H9 (cell line): Measurements from ENCODE around the gene IRF2. TPM values are rescaled to one million over a fixed set of nuclear protein-coding genes. Genes with fewer than 3 reads are reported as not detected.
A peak's percentile ranks its signal among the peaks of the same experiment; 100 is the strongest.

Source experiments
- DNase-seq: peaks from one replicate; pipeline ENCODE4 v3.0.0-alpha.2; 2017
- H2AFZ ChIP-seq: one replicate; pipeline ENCODE4 v1.6.1; 2013; ENCODE audit warnings: mild to moderate bottlenecking, low read length, control low read depth, moderate library complexity
- H2AK5ac ChIP-seq: 2 replicates; pipeline ENCODE4 v1.6.1; 2013; ENCODE audit warnings: low read length, control low read depth, mixed read lengths; ENCODE audit not compliant: insufficient read length
- H2BK120ac ChIP-seq: one replicate; pipeline ENCODE4 v1.6.1; 2013; ENCODE audit warnings: low read depth, mild to moderate bottlenecking, low read length, control low read depth, inconsistent platforms; ENCODE audit not compliant: poor library complexity, severe bottlenecking
- H2BK12ac ChIP-seq: 2 replicates; pipeline ENCODE4 v1.6.1; 2013; ENCODE audit warnings: low read length, control low read depth, mixed read lengths, low read depth; ENCODE audit not compliant: insufficient read length
- H2BK15ac ChIP-seq: 2 replicates; pipeline ENCODE4 v1.6.1; 2013; ENCODE audit warnings: low read depth, low read length, control low read depth
- H2BK20ac ChIP-seq: one replicate; pipeline ENCODE4 v1.6.1; 2013; ENCODE audit warnings: low read depth, mild to moderate bottlenecking, low read length, control low read depth, inconsistent platforms; ENCODE audit not compliant: poor library complexity, severe bottlenecking
- H2BK5ac ChIP-seq: 2 replicates; pipeline ENCODE4 v1.6.1; 2013; ENCODE audit warnings: low read length, control low read depth, mixed read lengths; ENCODE audit not compliant: insufficient read length
- H3K14ac ChIP-seq: 2 replicates; pipeline ENCODE4 v1.6.1; 2013; ENCODE audit warnings: low read length, control low read depth; ENCODE audit not compliant: insufficient read depth
- H3K18ac ChIP-seq: 2 replicates; pipeline ENCODE4 v1.6.1; 2013; ENCODE audit warnings: low read depth, mild to moderate bottlenecking, mixed read lengths, low read length, control low read depth; ENCODE audit not compliant: insufficient read length
- H3K23ac ChIP-seq: 2 replicates; pipeline ENCODE4 v1.6.1; 2013; ENCODE audit warnings: low read length, control low read depth, mixed read lengths, low read depth; ENCODE audit not compliant: insufficient read length
- H3K23me2 ChIP-seq: 2 replicates; pipeline ENCODE4 v1.6.1; 2013; ENCODE audit warnings: low read depth, mild to moderate bottlenecking, mixed read lengths, low read length, control low read depth; ENCODE audit not compliant: insufficient read length, poor library complexity, severe bottlenecking
- H3K27ac ChIP-seq: 2 replicates; pipeline ENCODE4 v1.5.1; 2013; ENCODE audit warnings: low read length, control low read depth, mixed read lengths, low read depth; ENCODE audit not compliant: insufficient read length
- H3K27me3 ChIP-seq: 2 replicates; pipeline ENCODE4 v1.6.1; 2013; ENCODE audit warnings: low read length, control low read depth, inconsistent platforms; ENCODE audit not compliant: insufficient read depth
- H3K4ac ChIP-seq: 2 replicates; pipeline ENCODE4 v1.6.1; 2013; ENCODE audit warnings: low read depth, mild to moderate bottlenecking, control low read depth, inconsistent platforms, low read length, moderate library complexity
- H3K4me1 ChIP-seq: 2 replicates; pipeline ENCODE4 v1.6.1; 2013; ENCODE audit warnings: low read length, control low read depth, inconsistent platforms; ENCODE audit not compliant: insufficient read depth
- H3K4me2 ChIP-seq: 2 replicates; pipeline ENCODE4 v1.6.1; 2013; ENCODE audit warnings: low read length, control low read depth, mixed read lengths; ENCODE audit not compliant: insufficient read length, insufficient read depth
- H3K56ac ChIP-seq: 2 replicates; pipeline ENCODE4 v1.6.1; 2013; ENCODE audit warnings: low read depth, mild to moderate bottlenecking, mixed read lengths, low read length, control low read depth; ENCODE audit not compliant: insufficient read length
- H3K79me1 ChIP-seq: 2 replicates; pipeline ENCODE4 v1.6.1; 2013; ENCODE audit warnings: low read depth, mild to moderate bottlenecking, moderate library complexity, low read length, control low read depth, inconsistent platforms; ENCODE audit not compliant: insufficient read depth, poor library complexity, severe bottlenecking
- H3K79me2 ChIP-seq: 2 replicates; pipeline ENCODE4 v1.6.1; 2013; ENCODE audit warnings: low read length, control low read depth, inconsistent platforms; ENCODE audit not compliant: insufficient read depth
- H3K9ac ChIP-seq: 2 replicates; pipeline ENCODE4 v1.6.1; 2013; ENCODE audit warnings: low read length, control low read depth, mixed read lengths; ENCODE audit not compliant: insufficient read length; ENCODE audit errors: extremely low read depth
- H3K9me3 ChIP-seq: one replicate; pipeline ENCODE4 v1.6.1; 2013; ENCODE audit warnings: low read depth, low read length, inconsistent platforms; ENCODE audit not compliant: control insufficient read depth
- H3T11ph ChIP-seq: one replicate; pipeline ENCODE4 v1.6.1; 2013; ENCODE audit warnings: mild to moderate bottlenecking, low read length, control low read depth, inconsistent platforms
- H4K20me1 ChIP-seq: one replicate; pipeline ENCODE4 v1.6.1; 2013; ENCODE audit not compliant: control insufficient read depth, insufficient read length, insufficient read depth
- H4K5ac ChIP-seq: 2 replicates; pipeline ENCODE4 v1.6.1; 2013; ENCODE audit warnings: low read depth, mild to moderate bottlenecking, mixed read lengths, low read length, control low read depth; ENCODE audit not compliant: insufficient read length
- H4K8ac ChIP-seq: replicated peaks from 2 replicates; pipeline ENCODE4 v1.6.1; 2013; ENCODE audit warnings: low read length, control low read depth, mixed read lengths, low read depth; ENCODE audit not compliant: insufficient read length
- H4K91ac ChIP-seq: 2 replicates; pipeline ENCODE4 v1.6.1; 2013; ENCODE audit warnings: low read depth, mild to moderate bottlenecking, moderate library complexity, mixed read lengths, low read length, control low read depth; ENCODE audit not compliant: insufficient read length
- H3K27ac Mint-ChIP-seq, 3 experiments: 2 replicates in 2 of 3; 3 replicates in 1 of 3; pipeline ENCODE4 v1.8.0; 2020 to 2021; ENCODE audit warnings: mixed read lengths in 3 of 3, mild to moderate bottlenecking in 1 of 3, moderate library complexity in 1 of 3
- H3K27me3 Mint-ChIP-seq: 2 replicates; pipeline ENCODE4 v1.8.0; 2021; ENCODE audit warnings: low read depth, mild to moderate bottlenecking, moderate library complexity, mixed read lengths
- H3K36me3 Mint-ChIP-seq, 3 experiments: 2 replicates in 2 of 3; 3 replicates in 1 of 3; pipeline ENCODE4 v1.8.0; 2020 to 2021; ENCODE audit warnings: low read depth in 3 of 3, mixed read lengths in 3 of 3; ENCODE audit not compliant: insufficient read depth in 1 of 3
- H3K4me1 Mint-ChIP-seq, 2 experiments: 2 replicates each; pipeline ENCODE4 v1.8.0; 2020; ENCODE audit warnings: mixed read lengths in 2 of 2
- H3K4me3 Mint-ChIP-seq, 2 experiments: 2 replicates in 1 of 2; 3 replicates in 1 of 2; pipeline ENCODE4 v1.8.0; 2020 to 2021; ENCODE audit warnings: mild to moderate bottlenecking in 2 of 2, mixed read lengths in 2 of 2, moderate library complexity in 1 of 2
- H3K9me3 Mint-ChIP-seq, 2 experiments: 2 replicates in 1 of 2; 3 replicates in 1 of 2; pipeline ENCODE4 v1.8.0; 2020; ENCODE audit warnings: mild to moderate bottlenecking in 2 of 2, mixed read lengths in 2 of 2, moderate library complexity in 1 of 2
- CTCF ChIP-seq: fragments of 200-600 bp; sonication (generic); conservative IDR thresholded peaks from 3 replicates; pipeline ENCODE4 v1.8.0; 2021; ENCODE audit warnings: antibody characterized with exemption, mild to moderate bottlenecking
- WGBS: extraction: QIAGEN DNeasy Blood & Tissue Kit; methylation state at CpG from one replicate; pipeline ENCODE4 v1.1.7; 2013; ENCODE audit warnings: missing lambda C conversion rate, low lambda C conversion rate, mixed read lengths; ENCODE audit not compliant: insufficient read length; ENCODE audit errors: extremely low coverage; 5-methylcytosine and 5-hydroxymethylcytosine counted together
- total RNA-seq: library from RNA; stranded (reverse); gene quantifications from 2 replicates; pipeline ENCODE4 v1.2.1, GENCODE V29; 2021

The IRF2 gene
- total RNA-seq, 1 experiment from 2014 or later = 13.5 TPM

GRCh38 chr4:184433258-184433892 is 41.0 kb downstream of the IRF2 start:
- no peak for DNase-seq
- H2AK5ac ChIP-seq = no peak overlapping the region
- H3K36me3 Mint-ChIP-seq = peaks cover 0 to 6% (median 5%) of the 10 kb centered on the region in 3 experiments; a peak in 3 of 7 replicates
- no peak overlapping the region for H2BK5ac ChIP-seq
- no peak overlapping the region for H3K56ac ChIP-seq
- H2BK15ac ChIP-seq = no peak overlapping the region
- H3K4me2 ChIP-seq = no peak overlapping the region
- H4K91ac ChIP-seq = no peak overlapping the region
- H3K4me1 ChIP-seq = peaks cover 12% of the 10 kb centered on the region; the same call in 1 of the 2 replicates
- H2BK120ac ChIP-seq = no peak overlapping the region
- H3K23ac ChIP-seq = no peak overlapping the region
- TF ChIP-seq CTCF = no peak
- H4K5ac ChIP-seq = no peak overlapping the region
- H3T11ph ChIP-seq = no peak overlapping the region
- WGBS = no CpG with 5 or more reads among the region's 17 CpGs
- no peak overlapping the region for H3K4me3 Mint-ChIP-seq
- H3K27ac ChIP-seq = no peak overlapping the region
- no peak overlapping the region for H3K9ac ChIP-seq
- H3K4me1 Mint-ChIP-seq = peaks cover 38 to 46% of the 10 kb centered on the region in 2 experiments
- no peaks in the 10 kb centered on the region for H3K23me2 ChIP-seq
- no peak overlapping the region for H2AFZ ChIP-seq
- peaks cover 2% of the 10 kb centered on the region for H3K79me1 ChIP-seq
- no peak overlapping the region for H2BK12ac ChIP-seq
- no peaks in the 10 kb centered on the region for H3K9me3 ChIP-seq
- H3K9me3 Mint-ChIP-seq = no peaks in the 10 kb centered on the region
- H4K8ac ChIP-seq = no peak overlapping the region
- no peak overlapping the region for H2BK20ac ChIP-seq
- no peak overlapping the region for H3K18ac ChIP-seq
- no peaks in the 10 kb centered on the region for H4K20me1 ChIP-seq
- no peaks in the 10 kb centered on the region for H3K27me3 Mint-ChIP-seq
- no peak overlapping the region for H3K4ac ChIP-seq
- H3K27me3 ChIP-seq = 0 out of 2 replicates have a peak, but pooled peaks cover 2% of the 10 kb centered on the region
- no peak overlapping the region for H3K14ac ChIP-seq
- peaks cover 10% of the 10 kb centered on the region; the same call in 1 of the 2 replicates for H3K79me2 ChIP-seq
- peak overlapping the region in 2 of 3 experiments; percentile 71 to 84; a peak in 3 of 7 replicates for H3K27ac Mint-ChIP-seq
